HG02943 (cell line): ENCODE data around the gene NEURL1B.

Experiments used
- ATAC-seq: cut with Tn5 transposase; IDR thresholded peaks from one replicate; pipeline ENCODE4 v1.9.1; 2021; ENCODE audit warnings: mild to moderate bottlenecking, low read depth, moderate library complexity; ENCODE audit not compliant: unreplicated experiment

Gene NEURL1B

DNA sequence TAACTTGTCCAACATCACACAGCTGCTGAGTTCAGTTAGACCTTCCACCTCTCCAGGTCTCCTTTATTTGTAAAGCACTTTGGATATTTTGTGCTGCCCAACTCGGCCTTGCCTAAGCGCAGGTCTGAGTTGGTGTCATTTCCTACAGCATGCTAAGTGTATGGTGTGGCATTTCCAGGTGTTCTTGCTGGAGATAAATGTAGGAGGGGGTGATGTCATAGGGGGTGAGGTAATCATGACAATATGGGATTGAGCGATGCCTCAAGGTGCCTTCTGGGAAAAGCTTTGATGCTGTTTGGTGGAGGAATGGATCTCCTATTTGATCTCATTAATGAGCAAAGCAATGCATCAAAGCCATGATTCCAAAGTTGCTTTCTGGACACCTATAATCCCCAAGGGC is 32.3 kb upstream of the NEURL1B start:
- ATAC-seq: no peak

DNA sequence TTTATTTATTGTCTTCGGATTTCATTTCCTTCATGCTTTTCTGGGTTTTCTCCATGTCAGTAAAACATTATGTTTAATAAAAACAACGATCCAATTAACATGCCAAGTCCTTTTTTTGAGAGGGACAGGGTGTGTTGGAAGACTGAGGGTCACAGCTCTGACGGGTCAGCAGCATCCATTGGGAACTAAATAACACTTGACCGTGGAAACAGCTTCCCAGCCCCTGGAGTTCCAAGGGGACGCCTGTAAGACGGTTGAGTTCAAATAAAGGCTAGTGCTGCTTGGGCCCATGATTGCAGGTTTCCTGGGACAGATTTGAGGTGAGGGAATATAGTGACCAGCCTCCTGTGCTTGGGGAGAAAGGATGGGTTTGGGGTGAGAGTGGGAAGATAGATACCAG is 30.4 kb upstream of the NEURL1B start:
- no peak for ATAC-seq

DNA sequence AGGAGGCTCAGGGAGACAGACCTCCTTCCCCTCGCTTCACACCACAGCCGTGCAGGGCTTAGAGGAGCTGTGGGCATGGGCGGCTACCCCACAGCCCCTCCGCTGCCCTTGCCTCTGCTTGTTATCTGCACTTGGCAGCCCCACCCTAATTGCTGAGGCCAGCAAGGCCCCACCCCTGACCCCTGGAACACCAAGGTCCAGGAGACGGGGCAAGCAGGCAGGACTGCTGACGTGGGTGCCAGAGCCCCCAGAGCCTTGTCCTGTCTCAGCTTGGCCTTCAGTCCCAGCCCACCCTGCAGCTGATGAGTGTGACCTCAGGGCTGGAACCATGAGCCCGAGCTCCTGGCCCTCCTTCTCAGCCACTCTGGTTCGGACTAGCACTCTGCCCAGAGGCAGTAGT is 29.1 kb upstream of the NEURL1B start:
- no peak for ATAC-seq

DNA sequence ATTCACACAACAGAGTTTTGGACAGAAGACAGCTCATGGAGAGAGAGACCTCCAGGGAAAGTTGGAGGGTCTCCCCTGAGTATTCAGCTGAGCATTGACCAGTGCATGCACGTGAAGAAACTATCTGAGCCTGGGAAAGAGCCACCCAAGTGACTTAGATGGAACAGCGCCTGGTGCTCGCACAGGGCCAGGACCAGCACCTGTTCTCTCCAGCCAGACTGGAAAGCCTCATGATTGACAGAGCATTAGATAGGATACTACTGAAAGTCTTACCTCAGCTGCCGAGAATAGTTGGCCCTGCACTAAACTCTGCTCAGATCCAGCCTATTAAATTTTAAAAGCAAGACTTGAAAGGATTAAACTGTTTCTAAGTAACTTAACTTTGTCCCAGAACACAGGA is 28.3 kb upstream of the NEURL1B start:
- no peak for ATAC-seq

DNA sequence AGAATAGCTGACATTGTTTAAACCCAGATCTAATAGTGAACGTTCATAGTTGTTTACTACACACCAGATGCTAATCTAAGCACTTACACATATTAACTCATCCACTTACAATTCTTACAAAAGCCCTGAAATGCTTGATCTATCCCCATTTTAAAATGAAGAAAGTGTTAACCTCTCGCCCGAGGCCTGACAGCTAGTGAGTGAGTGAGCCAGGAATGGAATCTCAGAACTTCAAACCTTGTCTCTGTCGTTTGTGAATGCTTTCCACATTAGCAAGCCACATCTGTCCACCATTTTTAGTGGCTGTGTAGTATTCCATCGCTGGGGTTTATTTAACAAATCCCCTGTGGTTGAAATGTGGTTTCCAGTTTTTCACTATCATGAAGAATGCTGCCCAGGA is 24.9 kb upstream of the NEURL1B start:
- ATAC-seq: no peak

DNA sequence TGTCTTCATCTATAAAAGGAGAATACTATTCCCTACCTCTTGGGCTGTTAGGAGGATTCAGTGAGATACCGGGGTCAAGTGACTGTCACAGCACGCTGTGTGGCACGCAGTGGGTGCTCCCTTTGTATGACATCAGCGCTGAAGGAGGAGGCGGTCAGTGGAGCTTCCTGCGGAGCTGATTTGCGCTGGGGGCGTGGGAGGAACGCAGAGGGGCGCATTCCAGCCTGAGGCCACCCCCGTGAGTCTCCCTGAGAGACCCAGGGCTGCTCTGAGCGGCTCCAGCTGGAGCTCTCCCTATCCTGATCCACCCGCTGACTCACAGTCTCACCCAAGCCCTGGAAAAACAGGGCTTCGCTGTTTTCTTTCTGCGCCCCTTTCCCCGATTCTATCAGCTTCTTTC is 24.3 kb upstream of the NEURL1B start:
- ATAC-seq: no peak

DNA sequence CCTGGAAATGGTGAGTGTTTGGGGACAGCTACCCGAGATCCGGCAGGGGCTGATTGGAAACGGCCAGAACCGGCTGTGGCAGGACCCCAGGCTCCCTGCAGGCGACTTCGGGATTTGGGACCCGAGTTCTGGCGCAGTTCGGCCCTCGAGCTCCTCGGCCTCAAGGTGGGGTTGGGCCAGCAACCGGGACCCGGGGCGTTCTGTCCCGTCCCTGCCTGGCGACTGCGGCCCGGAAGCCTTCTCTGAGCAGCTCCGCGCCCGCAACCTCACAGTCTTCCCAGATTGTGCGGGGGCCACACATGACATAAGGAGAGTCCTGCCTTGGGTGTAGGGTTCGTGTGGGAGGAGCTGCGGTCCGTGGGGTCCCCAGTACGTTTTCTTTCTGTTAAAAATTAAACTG is 23.2 kb upstream of the NEURL1B start:
- no peak for ATAC-seq

DNA sequence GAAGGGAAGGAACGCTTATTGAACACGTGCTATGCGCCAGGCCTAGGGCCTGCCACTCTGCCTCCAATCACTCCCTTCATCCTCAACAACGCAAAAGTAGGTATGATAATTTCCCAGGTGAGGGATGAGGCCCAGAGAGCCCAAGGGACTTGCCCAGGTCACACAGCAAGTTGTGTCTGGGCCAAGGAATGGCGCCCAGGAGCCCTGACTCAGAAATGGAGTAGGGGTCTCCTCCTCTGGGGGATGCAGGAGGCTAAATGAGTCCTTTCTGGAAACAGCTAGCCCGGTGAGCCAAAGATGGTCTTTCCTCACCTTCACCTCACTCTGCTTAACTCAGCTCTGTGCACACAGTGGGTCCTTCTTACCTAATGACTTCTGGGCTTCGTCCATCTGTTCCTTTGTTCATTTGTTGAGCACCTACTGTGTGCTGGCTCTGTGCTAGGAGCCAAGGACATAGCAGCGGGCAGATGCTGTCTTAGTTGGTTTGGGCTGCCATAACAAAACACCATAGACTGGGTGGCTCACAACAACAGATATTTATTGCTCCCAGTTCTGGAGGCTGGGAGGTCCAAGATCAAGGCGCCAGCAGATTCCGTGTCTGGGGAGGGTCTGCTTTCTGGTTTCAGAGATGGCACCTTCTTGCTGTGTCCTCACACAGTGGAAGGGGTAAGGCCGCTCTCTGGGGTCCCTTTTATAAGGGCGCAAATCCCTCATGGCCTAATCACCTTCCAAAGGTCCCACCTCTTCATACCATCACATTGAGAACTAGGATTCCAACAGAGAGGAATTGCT is 22.3 kb upstream of the NEURL1B start:
- no peak for ATAC-seq

DNA sequence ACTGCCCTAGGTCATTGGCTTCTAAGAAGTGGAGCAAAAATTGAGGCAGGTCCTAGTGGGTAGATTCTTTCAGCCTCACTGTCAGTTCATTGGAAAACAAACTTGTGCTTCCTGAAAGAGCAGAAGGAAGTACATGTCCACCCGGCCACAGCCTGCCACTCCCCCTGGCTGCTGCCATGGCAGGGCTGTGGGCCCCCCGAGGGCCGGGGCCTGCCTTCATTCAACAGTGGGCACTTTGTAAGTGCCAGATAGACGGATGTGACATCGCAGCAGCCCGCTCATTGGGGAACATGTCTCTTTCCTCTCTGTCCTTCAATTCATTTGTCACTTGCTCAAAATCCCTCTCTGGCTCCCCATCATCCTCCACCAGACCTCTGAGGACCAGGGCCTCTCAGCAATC is 20.6 kb upstream of the NEURL1B start:
- no peak for ATAC-seq

DNA sequence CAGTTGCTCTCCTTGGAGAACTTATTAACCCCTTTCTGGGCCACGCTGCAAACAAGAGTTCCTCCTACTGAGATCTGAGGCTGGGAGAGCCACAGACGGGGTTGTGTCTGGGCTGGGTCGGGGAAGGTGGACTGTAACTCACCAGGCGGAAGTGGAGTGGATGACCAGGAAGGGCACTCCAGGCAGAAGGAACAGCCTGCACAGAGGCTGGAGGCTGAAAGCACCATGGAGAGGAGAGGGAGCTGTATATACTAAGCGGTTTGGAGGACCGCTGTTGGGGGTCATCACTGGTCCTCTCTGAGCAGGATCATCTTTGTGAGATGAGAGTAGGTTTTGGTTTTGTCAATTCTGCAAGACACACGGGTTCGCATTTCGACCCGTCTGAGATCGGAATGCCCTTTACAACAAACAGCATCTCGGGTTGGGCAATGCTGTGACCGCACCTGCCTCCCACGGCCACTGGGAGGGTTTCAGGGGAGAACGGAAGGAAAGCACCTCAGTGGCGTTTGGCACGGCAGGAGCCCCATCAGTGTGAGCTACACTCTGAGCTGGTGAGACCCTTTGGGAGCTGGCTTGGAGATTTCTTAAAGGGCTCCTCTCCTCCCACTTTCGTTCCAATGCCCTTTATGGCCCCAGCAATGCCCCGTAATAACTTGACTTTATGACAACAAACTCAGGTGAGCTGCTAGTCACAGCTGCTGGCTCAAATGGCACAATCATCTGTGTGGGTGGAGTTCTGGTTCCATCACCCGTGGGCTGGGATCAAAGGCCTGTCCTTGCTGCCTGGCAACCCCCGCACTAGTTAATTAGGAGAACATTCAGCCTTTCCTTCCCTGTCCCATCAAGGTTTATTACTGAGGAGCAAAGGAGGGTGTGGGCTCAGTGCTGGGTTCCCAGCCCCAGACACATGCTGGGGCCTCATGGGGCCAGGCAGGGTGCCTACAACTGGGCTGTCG is 18.7 kb upstream of the NEURL1B start:
- ATAC-seq: no peak

DNA sequence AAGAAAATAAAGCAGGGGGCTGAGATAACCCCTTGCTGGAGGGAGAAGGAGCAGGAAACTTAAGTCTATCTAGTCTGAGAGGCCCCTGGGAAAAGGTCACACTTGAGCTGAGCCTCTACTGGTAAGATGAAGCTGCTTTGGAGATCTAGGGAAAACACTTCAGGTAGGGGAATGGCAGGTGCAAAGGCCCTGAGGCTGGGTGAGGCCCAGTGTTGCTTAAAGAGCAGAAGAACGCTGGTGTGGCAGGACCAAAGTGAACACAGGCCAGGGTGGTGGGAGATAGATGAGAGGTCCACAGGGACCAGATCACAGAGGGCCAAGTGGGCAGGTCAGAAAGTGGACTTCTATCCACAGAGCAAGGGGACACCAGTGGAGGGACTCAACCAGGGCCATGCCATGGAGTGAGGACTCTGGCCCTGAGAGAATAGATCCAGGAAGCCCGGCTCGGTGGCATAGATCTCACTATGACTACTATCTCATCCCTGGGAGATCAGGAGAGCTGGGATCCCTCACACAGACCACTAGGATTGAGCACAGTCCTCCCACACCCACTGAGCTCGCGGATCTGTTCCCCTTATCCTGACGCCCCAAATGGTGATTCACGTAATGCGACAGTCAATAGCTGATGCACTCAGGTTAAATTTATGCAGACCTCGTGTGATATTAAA is 17.6 kb upstream of the NEURL1B start:
- ATAC-seq: no peak

DNA sequence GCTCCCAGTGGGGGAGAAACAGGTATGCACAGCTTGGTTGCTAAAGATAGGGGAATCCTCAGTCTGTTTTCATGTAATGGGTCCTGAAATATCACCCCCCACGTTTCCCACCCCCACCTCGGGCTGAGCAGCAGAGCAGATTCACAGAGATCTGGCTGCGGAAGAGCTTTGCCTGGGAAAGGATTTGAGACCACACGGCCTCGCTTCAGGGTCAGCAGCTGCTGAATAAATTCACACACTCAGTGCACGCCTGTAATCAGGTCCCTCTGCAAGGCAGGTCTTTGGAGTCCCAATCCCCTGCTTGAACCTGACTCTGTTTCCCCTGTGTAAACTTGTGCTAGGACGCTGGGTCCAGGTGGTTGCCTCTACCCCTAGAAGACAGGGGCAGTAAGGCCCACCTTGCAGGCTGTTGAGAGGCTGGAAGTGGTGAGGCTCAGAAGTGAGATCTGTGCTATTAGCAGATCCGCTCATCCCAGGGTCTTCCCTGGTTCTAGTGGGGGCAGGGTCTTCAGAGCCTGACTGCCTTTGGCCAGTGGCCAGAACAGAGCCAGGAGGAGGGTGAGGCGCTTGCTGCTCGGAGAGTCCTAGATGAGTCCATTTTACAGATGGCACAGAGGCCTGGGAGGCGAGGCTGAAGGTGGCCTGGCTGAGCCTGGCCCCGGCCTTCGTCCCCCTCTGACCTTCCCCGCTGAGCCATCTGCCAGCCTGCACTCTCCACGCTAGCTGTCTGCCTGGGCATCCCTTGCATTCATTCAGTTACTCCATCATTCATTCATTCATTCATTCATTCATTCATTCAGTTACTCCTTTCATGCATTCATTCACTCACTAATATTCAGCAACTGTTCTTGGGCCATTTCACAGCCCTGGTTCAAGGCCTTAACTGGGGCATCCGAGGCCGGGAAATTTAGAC is 16.7 kb upstream of the NEURL1B start:
- no peak for ATAC-seq

DNA sequence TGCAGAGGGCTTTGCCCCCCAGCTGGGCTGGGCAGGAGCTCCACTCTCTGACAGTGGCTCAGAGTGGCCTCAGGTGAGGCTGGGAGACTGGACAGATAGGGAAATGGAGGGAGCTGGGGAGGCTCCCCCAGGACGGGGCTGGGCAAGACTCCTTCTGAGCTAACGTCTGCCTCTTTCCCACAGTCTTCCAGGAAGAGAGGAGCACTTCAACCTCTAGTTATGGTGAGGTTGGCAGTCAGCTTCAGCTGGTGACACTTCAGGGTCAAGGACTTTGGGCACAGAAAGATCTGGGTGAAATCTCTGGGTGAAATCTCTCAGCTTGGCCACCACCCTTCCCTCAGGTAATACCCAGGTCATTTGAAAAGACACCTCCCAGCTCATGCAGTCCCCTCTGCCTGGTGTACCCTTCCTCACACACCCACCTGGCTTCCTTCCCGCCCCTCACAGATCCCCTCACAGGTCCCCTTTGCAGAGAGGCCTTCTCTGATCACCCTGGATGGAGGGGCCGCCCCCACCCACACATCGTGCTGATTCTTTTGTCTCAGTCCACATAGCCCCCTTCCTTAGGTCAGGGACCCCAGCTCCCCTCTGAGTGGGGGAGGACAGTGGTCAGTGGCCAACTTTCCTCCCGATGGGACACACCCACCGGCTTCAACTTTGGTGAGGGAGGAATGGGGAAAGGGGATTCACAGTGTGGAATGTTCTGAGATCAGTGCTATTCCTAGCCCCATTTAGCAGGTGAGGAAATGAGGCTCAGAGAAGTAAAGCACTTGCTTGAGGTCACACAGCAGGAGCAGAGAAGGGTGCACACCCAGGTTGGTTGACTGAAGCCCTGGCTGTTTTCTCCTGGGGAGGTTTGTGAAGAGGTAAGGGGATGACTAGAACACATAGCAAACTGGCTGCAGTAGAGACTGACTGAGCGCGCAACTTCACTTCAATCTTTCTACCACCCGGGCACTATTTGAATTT is 15.8 kb upstream of the NEURL1B start:
- no peak for ATAC-seq

DNA sequence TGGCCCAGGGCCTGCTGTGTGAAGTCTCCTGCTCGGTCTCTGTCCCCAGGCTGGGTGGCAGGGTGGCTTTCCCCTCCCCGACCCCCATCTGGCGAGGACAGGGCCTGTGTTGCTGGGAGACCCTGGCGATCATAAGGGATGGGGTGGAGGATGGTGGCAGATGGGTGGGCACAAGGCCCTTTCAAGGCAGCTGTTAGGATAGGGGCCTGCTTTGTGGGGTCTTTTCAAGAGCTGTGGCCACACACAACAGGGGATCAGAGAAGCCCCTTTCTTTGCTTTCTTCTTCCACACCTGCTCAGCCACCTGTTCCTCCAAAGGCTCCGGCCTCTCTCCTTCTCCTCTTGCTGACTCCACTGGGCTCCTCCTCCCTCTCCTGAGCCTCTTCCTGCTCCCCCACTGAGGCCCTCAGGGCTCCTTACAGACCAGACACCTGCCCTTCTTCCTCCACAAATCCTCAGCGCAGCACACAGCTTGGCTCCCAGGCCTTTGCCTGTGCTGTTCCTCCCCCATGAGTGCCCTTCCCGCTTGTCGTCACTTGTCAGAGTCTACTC is 15.0 kb upstream of the NEURL1B start:
- no peak for ATAC-seq

DNA sequence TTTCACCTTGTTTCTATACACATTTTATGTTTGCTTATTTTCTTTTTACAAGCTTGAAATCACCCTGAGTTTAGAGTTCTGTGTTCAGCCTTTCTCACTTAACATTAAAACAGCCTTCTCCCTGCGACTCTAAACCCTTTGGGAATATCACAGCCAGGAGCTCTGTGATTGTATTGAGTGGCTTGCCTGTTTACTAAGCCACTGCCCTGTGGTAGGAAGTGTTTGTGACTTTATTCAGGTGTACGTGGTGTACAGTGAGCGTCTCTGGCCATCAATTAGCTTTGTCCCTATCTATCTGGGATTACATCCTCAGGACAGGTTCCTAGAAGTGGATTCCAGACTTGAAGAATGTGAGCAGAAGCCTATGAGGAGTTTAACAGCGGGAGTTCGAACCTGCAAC is 11.0 kb upstream of the NEURL1B start:
- no peak for ATAC-seq

DNA sequence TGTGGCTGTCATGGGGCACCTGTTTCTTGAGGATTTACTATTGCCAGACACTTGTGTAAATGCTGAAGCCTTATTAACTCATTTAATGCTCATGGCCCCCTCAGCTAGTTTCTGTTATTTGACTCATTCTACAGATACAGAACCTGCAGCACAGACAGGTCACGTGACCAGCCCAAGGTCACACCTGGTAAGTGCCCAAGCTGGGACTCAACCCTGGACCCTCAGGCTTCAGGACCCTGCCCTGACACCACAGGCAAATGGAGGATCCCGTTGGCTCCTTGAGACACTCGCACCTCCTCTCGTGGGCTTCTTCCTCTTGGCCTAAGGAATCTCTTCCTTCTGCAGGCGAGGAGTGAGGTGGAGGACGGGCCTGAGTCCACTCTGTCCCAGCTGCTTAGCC is 10.6 kb upstream of the NEURL1B start:
- no peak for ATAC-seq

DNA sequence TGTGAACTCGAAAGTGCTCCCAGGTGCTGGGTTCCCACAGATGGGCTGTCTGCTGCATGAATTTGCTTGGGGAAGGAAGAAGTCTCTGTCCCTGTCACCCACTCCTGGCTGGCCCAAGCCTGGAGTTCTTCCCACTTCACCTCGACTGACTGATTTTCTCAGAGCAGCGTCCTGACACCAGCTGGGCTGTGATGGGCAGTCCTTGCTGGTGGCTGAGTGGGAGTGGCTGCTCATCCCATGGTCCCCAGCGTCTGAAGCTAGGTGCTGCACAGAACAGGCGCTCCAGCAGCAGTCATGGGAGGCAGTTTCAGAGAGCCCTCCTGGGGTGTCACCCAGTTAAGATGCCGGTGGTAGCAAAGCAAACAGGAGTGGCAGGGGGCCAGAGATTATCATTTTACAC is 10.1 kb upstream of the NEURL1B start:
- ATAC-seq: no peak

DNA sequence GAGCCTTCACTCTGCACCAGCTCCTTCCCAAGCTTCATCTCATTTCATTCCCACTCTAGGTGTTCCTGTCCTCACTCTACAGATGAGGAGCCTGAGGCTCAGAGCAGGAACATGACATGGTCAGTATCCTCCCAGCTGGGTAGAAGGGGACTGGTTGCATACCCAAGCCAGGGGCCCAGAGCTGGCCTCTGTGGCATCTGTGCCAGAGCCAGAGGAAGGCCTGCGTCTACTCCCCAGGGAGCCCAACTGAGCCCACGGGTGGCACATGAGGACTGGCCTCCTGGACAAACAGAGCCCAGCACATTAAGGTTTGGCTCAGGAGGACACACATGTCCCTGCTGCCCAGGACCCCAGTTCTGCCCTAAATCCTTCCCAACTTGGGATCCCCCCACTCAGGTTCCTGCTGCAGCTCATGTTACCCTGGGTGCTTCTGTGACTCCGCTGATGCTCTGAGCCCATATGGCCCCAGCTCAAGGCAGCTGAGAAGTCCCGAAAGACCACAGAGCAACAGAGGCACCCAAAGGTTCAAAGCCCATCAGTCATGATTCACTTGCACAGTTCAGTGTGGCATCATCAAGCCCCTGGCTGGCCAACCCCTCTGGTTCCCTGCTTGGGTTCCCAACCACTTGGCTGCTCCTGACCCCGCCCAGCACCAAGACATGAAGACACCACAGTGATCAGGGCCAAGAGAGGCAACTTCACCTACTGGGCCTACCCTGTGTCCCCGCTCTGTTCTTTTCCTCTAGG is 8.5 kb upstream of the NEURL1B start:
- no peak for ATAC-seq
